Caco-2 (cell line): ENCODE results near the gene HOXA6. TPM values are rescaled to one million over a fixed set of nuclear protein-coding genes. Genes with fewer than 3 reads are reported as not detected.

Experiments used
- BruUV-seq: library from RNA; stranded (reverse); fragments of 400-500 nt; replicated peaks from 2 replicates; lab custom pipeline; 2021; lab: Mats Ljungman, UMichigan
- CTCF ChIA-PET: fragments of 300-600 bp; sonication (Branson Sonifier 250); formaldehyde crosslinking; loops from one replicate; lab custom pipeline; 2022; ENCODE audit warnings: antibody characterized with exemption; lab: Charles Lee
- POLR2A ChIA-PET: fragments of 300-600 bp; sonication (Branson Sonifier 250); formaldehyde crosslinking; loops from one replicate; lab custom pipeline; 2022; ENCODE audit warnings: antibody characterized with exemption; lab: Charles Lee
- DNase-seq, 2 experiments: peaks; one replicate each; pipeline versions ENCODE4 v3.0.0 to v3.0.0-alpha.2; 2020 to 2022
- H3K27me3 ChIP-seq: replicated peaks from 2 replicates; pipeline ENCODE4 v1.6.0; 2011; ENCODE audit warnings: low read length; ENCODE audit not compliant: control insufficient read depth, insufficient read depth
- H3K36me3 ChIP-seq: 2 replicates; pipeline ENCODE4 v1.5.1; 2011; ENCODE audit warnings: low read length; ENCODE audit not compliant: control insufficient read depth, insufficient read depth
- H3K4me1 ChIP-seq: fragments of 250-450 bp; sonication (Bioruptor Pico); 2 replicates; pipeline ENCODE4 v1.5.1; 2020; ENCODE audit warnings: mild to moderate bottlenecking
- H3K4me3 ChIP-seq: 2 replicates; pipeline ENCODE4 v1.5.1; 2011; ENCODE audit warnings: low read depth, mild to moderate bottlenecking, control low read depth, low read length
- H3K9me3 ChIP-seq: fragments of 250-450 bp; sonication (Bioruptor Pico); 2 replicates; pipeline ENCODE4 v1.5.1; 2020; ENCODE audit warnings: mild to moderate bottlenecking, moderate library complexity
- H3K27ac Mint-ChIP-seq: one replicate; pipeline ENCODE4 v1.8.0; 2022; ENCODE audit warnings: mixed read lengths; ENCODE audit not compliant: unreplicated experiment
- H3K27me3 Mint-ChIP-seq: one replicate; pipeline ENCODE4 v1.8.0; 2022; ENCODE audit warnings: mixed read lengths; ENCODE audit not compliant: insufficient read depth, unreplicated experiment
- H3K36me3 Mint-ChIP-seq: one replicate; pipeline ENCODE4 v1.8.0; 2022; ENCODE audit warnings: mild to moderate bottlenecking, mixed read lengths; ENCODE audit not compliant: insufficient read depth, unreplicated experiment
- H3K4me1 Mint-ChIP-seq: one replicate; pipeline ENCODE4 v1.8.0; 2022; ENCODE audit warnings: low read depth, mixed read lengths; ENCODE audit not compliant: unreplicated experiment
- H3K4me3 Mint-ChIP-seq: one replicate; pipeline ENCODE4 v1.8.0; 2022; ENCODE audit warnings: mild to moderate bottlenecking, moderate library complexity, mixed read lengths; ENCODE audit not compliant: unreplicated experiment
- H3K9me3 Mint-ChIP-seq: one replicate; pipeline ENCODE4 v1.8.0; 2022; ENCODE audit warnings: mixed read lengths; ENCODE audit not compliant: unreplicated experiment
- intact Hi-C: fragments of 100-400 bp; cut with micrococcal nuclease; formaldehyde crosslinking; loops from one replicate; pipeline ENCODE4 v1.10.0; 2022; ENCODE audit not compliant: unreplicated experiment
- total RNA-seq: library from RNA; stranded (reverse); gene quantifications from 2 replicates; pipeline ENCODE4 v1.2.3, GENCODE V29; 2022
- TF ChIP-seq, protein P1 (sequence below), 2 experiments: fragments of 200-600 bp in 1 of 2; IDR thresholded peaks; 1 replicate in 1 of 2; 2 replicates in 1 of 2; pipeline versions ENCODE4 v1.5.1 to v1.8.0; 2011 to 2022; ENCODE audit warnings: antibody characterized with exemption in 1 of 2, control low read depth in 1 of 2, inconsistent platforms in 1 of 2, low read depth in 1 of 2, low read length in 1 of 2, mild to moderate bottlenecking in 1 of 2, moderate library complexity in 1 of 2; ENCODE audit not compliant: insufficient read depth in 1 of 2, severe bottlenecking in 1 of 2, unreplicated experiment in 1 of 2

The HOXA6 gene
- total RNA-seq, 1 experiment from 2014 or later = 5.6 TPM

GRCh38 chr7:27112955-27113949 lies 34.3 kb downstream of the HOXA6 start:
- Mint-ChIP-seq H3K36me3 (peaks cover 34% of the 10 kb centered on the region), H3K9me3 (no peaks in the 10 kb centered on the region), H3K27me3 (no peaks in the 10 kb centered on the region), H3K4me3 (peak overlapping the region; percentile 76), H3K4me1 (peaks cover 24% of the 10 kb centered on the region), H3K27ac (peak overlapping the region; percentile 77)
- Histone ChIP-seq H3K36me3 (no peaks in the 10 kb centered on the region; the same call in 1 of the 2 replicates), H3K4me1 (peaks cover 49% of the 10 kb centered on the region), H3K27me3 (no peaks in the 10 kb centered on the region), H3K9me3 (no peaks in the 10 kb centered on the region), H3K4me3 (peak overlapping the region; percentile 53)
- POLR2A ChIA-PET = interaction anchor here (2.1 to 2.7 kb wide), 3 partner anchors 9 to 18 kb away, joined by 4 to 19 read pairs (median 16); partner anchors contain the start of gene HOXA4
- peak; percentile 65 to 83 for DNase-seq
- TF ChIP-seq, protein P1, sequence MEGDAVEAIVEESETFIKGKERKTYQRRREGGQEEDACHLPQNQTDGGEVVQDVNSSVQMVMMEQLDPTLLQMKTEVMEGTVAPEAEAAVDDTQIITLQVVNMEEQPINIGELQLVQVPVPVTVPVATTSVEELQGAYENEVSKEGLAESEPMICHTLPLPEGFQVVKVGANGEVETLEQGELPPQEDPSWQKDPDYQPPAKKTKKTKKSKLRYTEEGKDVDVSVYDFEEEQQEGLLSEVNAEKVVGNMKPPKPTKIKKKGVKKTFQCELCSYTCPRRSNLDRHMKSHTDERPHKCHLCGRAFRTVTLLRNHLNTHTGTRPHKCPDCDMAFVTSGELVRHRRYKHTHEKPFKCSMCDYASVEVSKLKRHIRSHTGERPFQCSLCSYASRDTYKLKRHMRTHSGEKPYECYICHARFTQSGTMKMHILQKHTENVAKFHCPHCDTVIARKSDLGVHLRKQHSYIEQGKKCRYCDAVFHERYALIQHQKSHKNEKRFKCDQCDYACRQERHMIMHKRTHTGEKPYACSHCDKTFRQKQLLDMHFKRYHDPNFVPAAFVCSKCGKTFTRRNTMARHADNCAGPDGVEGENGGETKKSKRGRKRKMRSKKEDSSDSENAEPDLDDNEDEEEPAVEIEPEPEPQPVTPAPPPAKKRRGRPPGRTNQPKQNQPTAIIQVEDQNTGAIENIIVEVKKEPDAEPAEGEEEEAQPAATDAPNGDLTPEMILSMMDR (IDR thresholded peaks at IDR 0.05; ENCODE audit: insufficient read depth in 1 of 2, low read depth in 1 of 2, low read length in 1 of 2, severe bottlenecking in 1 of 2, unreplicated experiment in 1 of 2) = no peak
- no TSS peak for BruUV-seq
- CTCF ChIA-PET = no interaction called here
- intact Hi-C loops = no loop called here

DNA sequence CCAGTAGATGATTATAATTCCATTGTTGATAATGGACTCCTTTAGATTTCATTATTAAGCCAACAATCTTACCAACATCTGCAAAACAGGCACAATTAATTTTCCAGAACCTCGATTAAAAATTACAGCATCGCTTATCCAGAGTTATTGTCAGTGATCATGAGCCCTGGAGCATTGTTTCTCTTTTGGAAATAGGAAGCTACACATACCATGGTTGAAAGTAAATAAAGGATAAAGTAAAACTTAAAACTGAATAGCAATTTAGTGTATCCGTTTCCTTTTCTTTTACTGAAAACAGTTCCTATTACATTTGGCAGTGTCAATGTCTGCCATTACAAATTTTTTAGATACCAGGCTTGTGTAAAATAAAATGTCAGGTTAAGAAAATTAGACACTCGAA lies 35.2 kb downstream of the HOXA6 start:
- POLR2A ChIA-PET = interaction anchor here (2.1 kb wide), 1 partner anchor 10 kb away, joined by 4 read pairs; no protein-coding TSS in a partner anchor
- Histone ChIP-seq H3K9me3 (no peaks in the 10 kb centered on the region), H3K36me3 (no peaks in the 10 kb centered on the region; the same call in 1 of the 2 replicates), H3K4me1 (peaks cover 40% of the 10 kb centered on the region), H3K4me3 (no peak overlapping the region), H3K27me3 (no peaks in the 10 kb centered on the region)
- Mint-ChIP-seq H3K27ac (no peak overlapping the region), H3K4me1 (peaks cover 24% of the 10 kb centered on the region), H3K27me3 (no peaks in the 10 kb centered on the region), H3K9me3 (no peaks in the 10 kb centered on the region), H3K4me3 (peak overlapping the region; percentile 85), H3K36me3 (peaks cover 35% of the 10 kb centered on the region)
- CTCF ChIA-PET = no interaction called here
- intact Hi-C loops = no loop called here
- TF ChIP-seq, protein P1 (IDR thresholded peaks at IDR 0.05; ENCODE audit: insufficient read depth in 1 of 2, low read depth in 1 of 2, low read length in 1 of 2, severe bottlenecking in 1 of 2, unreplicated experiment in 1 of 2) = no peak
- DNase-seq = no peak
- BruUV-seq = TSS peak; percentile 32

DNA sequence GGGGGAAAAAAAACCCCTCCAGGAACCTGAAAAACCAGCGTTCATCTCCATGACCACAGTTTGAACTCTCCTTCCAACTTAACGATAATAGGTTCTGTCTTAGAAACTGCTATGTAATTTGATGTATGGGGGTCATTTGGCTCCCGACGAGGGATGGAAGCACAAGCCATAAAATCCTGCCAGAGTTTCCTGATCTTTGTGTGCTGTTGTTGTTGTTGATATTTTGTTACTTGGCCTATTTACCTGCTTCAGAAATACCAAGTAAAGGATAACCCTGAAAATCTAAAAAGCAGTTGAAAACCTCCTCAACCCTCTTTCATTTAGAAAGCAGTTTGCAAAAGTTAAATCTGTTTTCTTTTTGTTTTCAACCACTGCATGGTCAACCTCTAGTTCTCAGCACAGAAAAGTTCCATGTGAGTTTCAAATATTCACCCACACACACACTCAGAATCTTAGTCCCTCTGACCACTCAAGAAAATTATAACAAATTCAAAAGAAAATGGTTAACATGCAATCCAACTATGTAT lies 35.8 kb downstream of the HOXA6 start:
- H3K27me3 ChIP-seq = no peaks in the 10 kb centered on the region
- Mint-ChIP-seq H3K27ac (peak overlapping the region; percentile 87), H3K36me3 (peaks cover 35% of the 10 kb centered on the region), H3K4me1 (peaks cover 24% of the 10 kb centered on the region), H3K9me3 (no peaks in the 10 kb centered on the region), H3K27me3 (no peaks in the 10 kb centered on the region), H3K4me3 (peak overlapping the region; percentile 85)
- ChIA-PET POLR2A (no interaction called here), CTCF (interaction anchor here (1.4 to 1.5 kb wide), 3 partner anchors 39 to 163 kb away, joined by 4 to 7 read pairs (median 4); no protein-coding TSS in a partner anchor)
- peaks cover 34% of the 10 kb centered on the region for H3K4me1 ChIP-seq
- no peaks in the 10 kb centered on the region for H3K9me3 ChIP-seq
- H3K4me3 ChIP-seq = no peak overlapping the region
- DNase-seq = no peak
- BruUV-seq = no TSS peak
- intact Hi-C loops = no loop called here
- TF ChIP-seq, protein P1 (IDR thresholded peaks at IDR 0.05; ENCODE audit: insufficient read depth in 1 of 2, low read depth in 1 of 2, low read length in 1 of 2, severe bottlenecking in 1 of 2, unreplicated experiment in 1 of 2) = no peak
- no peaks in the 10 kb centered on the region; the same call in 1 of the 2 replicates for H3K36me3 ChIP-seq
